Measurements from ENCODE around the gene SAMM50.

Gene SAMM50

DNA sequence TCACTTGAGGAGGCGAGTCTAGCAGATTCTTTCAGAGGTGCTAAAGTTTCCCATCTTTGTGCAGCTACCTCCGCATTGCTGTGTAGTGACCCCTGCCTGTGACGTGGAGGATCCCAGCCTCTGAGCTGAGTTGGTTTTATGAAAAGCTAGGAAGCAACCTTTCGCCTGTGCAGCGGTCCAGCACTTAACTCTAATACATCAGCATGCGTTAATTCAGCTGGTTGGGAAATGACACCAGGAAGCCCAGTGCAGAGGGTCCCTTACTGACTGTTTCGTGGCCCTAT, 8.9 kb upstream of the SAMM50 start:
- DNase-seq, result no peak

- no peak for DNase-seq
Measured at GRCh38 chr22:43948836-43949406, 6.3 kb upstream of the SAMM50 start.

DNA sequence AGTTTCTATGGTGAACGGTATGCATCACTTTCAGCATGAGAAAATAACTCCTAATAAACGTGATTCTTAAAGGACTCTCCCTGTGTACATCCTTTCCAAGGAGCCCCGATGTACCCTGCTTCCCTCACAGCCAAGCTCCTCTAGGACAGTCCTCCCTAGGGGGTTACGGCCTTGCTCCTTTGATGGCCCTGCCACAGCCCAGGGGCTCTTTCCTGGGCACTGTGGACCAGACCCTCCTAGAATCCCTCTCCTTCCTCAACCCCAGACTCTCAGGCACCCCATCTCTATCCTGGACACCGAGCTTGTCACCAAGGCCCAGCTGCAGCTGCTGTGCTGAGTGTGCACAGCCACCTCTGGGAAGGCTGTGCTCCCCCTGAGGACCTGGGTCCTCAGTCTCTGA, 3.9 kb upstream of the SAMM50 start:
- DNase-seq, result no peak

GRCh38 chr22:43951966-43952365, 3.3 kb upstream of the SAMM50 start:
- no peak for DNase-seq

- no peak for DNase-seq
Measured at GRCh38 chr22:43953988-43954785, 1.1 kb upstream of the SAMM50 start.

- DNase-seq, result no peak
Measured at GRCh38 chr22:43955883-43956782, 891 bp downstream of the SAMM50 start.

GRCh38 chr22:43956805-43957463, 1.7 kb downstream of the SAMM50 start:
- DNase-seq, result no peak

- DNase-seq, result no peak
Measured at GRCh38 chr22:43957871-43958270, 2.6 kb downstream of the SAMM50 start.

GRCh38 chr22:43964314-43964857, 9.1 kb downstream of the SAMM50 start:
- no peak for DNase-seq

GRCh38 chr22:43967069-43967468, 11.8 kb downstream of the SAMM50 start:
- no peak for DNase-seq

DNA sequence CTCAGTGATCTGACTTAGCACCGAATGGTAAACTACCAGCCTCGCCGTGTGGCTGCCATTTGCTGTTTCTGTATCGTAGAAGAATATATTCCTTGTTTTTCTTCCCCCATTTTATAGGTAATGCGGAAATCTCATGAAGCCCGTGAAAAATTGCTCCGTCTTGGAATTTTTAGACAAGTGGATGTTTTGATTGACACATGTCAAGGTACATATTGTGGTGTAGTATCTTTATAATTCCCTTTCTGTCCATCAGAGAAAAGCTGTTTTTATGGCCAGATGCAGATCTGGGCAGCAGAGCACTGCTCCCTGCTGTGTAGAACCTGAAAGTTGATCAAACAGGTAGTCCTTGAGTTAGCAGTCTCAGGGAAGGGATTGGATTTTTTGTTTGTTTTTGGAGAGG, 13.4 kb downstream of the SAMM50 start:
- no peak for DNase-seq

- DNase-seq, result no peak
Measured at GRCh38 chr22:43969021-43969878, 14.0 kb downstream of the SAMM50 start.

- DNase-seq, result no peak
Measured at GRCh38 chr22:43969989-43970755, 14.9 kb downstream of the SAMM50 start.

- no peak for DNase-seq
Measured at GRCh38 chr22:43971112-43971511, 15.9 kb downstream of the SAMM50 start.

- no peak for DNase-seq
Measured at GRCh38 chr22:43972931-43973462, 17.8 kb downstream of the SAMM50 start.

- no peak for DNase-seq
Measured at GRCh38 chr22:43974028-43974545, 18.8 kb downstream of the SAMM50 start.

GRCh38 chr22:43975041-43975440, 19.8 kb downstream of the SAMM50 start:
- no peak for DNase-seq

DNA sequence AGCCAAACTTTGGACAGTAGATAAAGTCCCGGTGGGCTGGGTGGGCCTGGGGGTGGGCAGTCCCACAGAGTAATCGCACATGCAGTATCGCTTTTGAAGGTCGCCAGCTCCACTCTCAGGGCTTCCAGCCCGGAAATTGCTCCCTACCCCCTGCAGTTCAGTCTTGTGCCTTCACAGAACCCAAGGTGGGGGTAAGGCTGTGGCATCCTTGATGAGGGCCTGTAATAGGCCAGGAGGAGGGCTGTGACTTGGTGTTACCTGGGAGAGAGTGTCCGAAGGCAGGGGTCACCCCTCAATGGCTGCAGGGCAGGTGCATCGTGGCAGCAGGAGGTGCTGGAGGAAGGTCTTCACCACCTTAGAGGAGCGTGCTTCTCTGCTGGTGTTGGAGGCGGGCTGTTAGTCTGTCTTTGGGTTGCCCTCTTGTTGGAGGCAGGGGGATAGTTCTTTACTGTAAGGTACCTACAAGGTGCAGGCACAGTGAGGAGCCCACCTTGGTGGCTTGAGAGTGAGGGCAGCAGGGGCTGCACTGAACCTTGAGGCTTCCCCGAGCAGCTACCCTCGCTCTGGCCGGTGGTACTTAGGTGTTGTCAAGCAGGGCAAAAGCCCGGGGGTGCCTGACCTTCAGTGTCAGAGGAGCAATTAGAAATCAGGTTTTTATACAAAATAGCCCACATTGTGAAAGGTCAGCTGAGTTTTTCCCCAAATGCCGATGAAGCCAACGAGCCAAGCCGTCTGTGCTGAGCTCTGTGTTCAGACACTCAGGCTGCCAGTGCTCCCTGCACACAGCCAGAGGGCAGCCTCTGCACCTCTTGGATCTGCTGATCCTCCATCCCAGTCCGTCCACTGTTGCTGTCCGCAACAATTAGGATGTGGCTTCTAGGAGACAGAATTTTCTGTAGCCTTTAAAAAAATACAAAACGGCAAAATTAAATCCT, 21.9 kb downstream of the SAMM50 start:
- no peak for DNase-seq

- no peak for DNase-seq
Measured at GRCh38 chr22:43978558-43978957, 23.3 kb downstream of the SAMM50 start.

- DNase-seq, result no peak
Measured at GRCh38 chr22:43980579-43980978, 25.3 kb downstream of the SAMM50 start.
